Peyer's patch (tissue), 4 donors: ENCODE data around the gene CYB561.

ENCODE experiments used
- CTCF ChIP-seq, 6 experiments: fragments of 450-650 bp in 4 of 6; fragments of 200-600 bp in 2 of 6; sonication (generic) in 1 of 6; IDR thresholded peaks; one replicate each; pipeline ENCODE4 v1.5.1; 2017 to 2019; ENCODE audit warnings: antibody characterized with exemption in 6 of 6, mild to moderate bottlenecking in 3 of 6, moderate library complexity in 1 of 6
- POLR2A ChIP-seq, 2 donors: fragments of 450-650 bp; IDR thresholded peaks; one replicate each; pipeline ENCODE4 v1.5.1; 2017; ENCODE audit warnings: antibody characterized with exemption in 2 of 2, mild to moderate bottlenecking in 2 of 2, moderate library complexity in 2 of 2

DNA sequence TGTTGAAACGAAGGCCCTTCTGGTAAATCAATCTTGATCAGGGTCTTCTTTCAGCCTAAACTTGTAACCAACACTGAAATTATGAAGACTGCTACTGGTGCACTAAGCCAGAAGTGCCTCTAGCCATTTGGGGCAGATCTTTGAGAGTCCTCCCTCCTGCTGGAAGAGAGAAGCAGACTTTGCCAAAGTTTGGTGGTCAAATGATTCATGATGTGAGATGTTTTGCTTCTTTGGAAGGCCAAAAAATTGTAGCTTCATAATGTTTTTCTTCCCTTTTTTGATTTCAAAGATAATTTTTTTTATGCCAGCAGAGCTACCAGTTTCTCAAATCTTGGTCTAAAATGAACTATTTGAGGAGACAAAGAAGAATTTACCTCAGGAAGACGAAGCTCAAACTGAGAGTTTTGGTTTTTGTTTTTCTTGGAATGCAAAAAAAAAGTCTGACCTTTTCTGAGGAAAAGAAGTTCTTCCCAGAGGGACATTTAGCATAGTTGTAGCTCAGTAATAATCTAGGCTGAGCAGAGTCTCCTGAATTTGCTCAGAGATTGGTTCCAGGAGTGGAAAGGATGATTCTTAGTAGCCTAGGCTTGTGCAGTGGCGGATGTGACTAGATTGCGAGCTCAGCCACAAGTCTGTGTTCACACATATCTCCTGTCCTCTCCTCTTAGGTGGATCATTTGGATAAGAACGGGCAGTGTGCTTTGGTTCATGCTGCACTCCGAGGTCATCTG is 50.9 kb downstream of the CYB561 start:
- TF ChIP-seq CTCF (IDR thresholded peaks at IDR 0.05) (no peak), POLR2A (IDR thresholded peaks at IDR 0.05) (no peak)
